ENCODE measurements around the gene GARIN3. TPM values are rescaled to one million over a fixed set of nuclear protein-coding genes. Genes with fewer than 3 reads are reported as not detected.
"Not testable (repeated sequence)": the region's sequence is repeated elsewhere in the genome, so short reads cannot be mapped to it uniquely, and the experiment has no call there.

The GARIN3 gene
- total and polyA plus RNA-seq, 2 donors (not counting 3 experiments of a cell fraction or from before 2014, with no cell fraction given) = not detected

GRCh38 chr5:157186309-157187045 is 20.4 kb upstream of the GARIN3 start:
- Histone ChIP-seq H3K79me2 (ENCODE audit: control insufficient read depth, insufficient read depth, low read length) (no peaks in the 10 kb centered on the region), H3K9ac (replicated peaks; ENCODE audit: extremely low read depth, insufficient read depth, low read length) (no peak overlapping the region), H3K27ac (ENCODE audit: insufficient read depth, low read depth, low read length) (no peak overlapping the region), H4K20me1 (replicated peaks; ENCODE audit: control insufficient read depth, extremely low read depth, insufficient read depth, low read length) (no peaks in the 10 kb centered on the region), H3K4me1 (ENCODE audit: control insufficient read depth, extremely low read depth, insufficient read depth, low read length) (no peaks in the 10 kb centered on the region), H3K9me1 (replicated peaks; ENCODE audit: control insufficient read depth, extremely low read depth, insufficient read depth, low read length) (no peaks in the 10 kb centered on the region), H3K36me3 (ENCODE audit: control insufficient read depth in 2 of 2, extremely low read depth in 1 of 2, insufficient read depth in 2 of 2, low read length in 2 of 2) (no peaks in the 10 kb centered on the region), H3K4me3 (replicated peaks in 1 of 3; ENCODE audit: insufficient read depth in 1 of 3, low read depth in 1 of 3, low read length in 3 of 3) (no peak overlapping the region), H3K27me3 (ENCODE audit: control insufficient read depth in 2 of 2, insufficient read depth in 2 of 2, low read length in 2 of 2) (no peaks in the 10 kb centered on the region), H3K4me2 (ENCODE audit: insufficient read depth, low read length) (no peak overlapping the region), H2AFZ (ENCODE audit: low read depth, low read length) (no peak overlapping the region), H3K9me3 (replicated peaks; ENCODE audit: control insufficient read depth, insufficient read depth, low read length) (no peaks in the 10 kb centered on the region)
- dilution Hi-C loops (cut with MboI; ENCODE audit: extremely low pct_ligation_motif_present, low sequenced_read_pairs) (no loop called here), intact Hi-C loops (cut with micrococcal nuclease) (no loop called here)
- CTCF ChIA-PET = no interaction called here
- DNase-seq (ENCODE audit: low read depth, low spot score) (no peak), FAIRE-seq (no peak)
- POLR2A ChIA-PET = no interaction called here
- TF ChIP-seq POLR2AphosphoS5 (IDR thresholded peaks at IDR 0.05; ENCODE audit: insufficient read depth, low read depth, low read length) = no peak
- no peak for TF ChIP-seq EZH2 (IDR thresholded peaks at IDR 0.05; ENCODE audit: borderline replicate concordance, low read depth, low read length, severe bottlenecking)
- TF ChIP-seq FOS (IDR thresholded peaks at IDR 0.05; ENCODE audit: borderline replicate concordance, insufficient read depth, low read length) = no peak
- TF ChIP-seq GATA2 (IDR thresholded peaks at IDR 0.05; ENCODE audit: insufficient read depth, insufficient read length, low read depth, low read length) = no peak
- no peak for TF ChIP-seq JUN (IDR thresholded peaks at IDR 0.05; ENCODE audit: borderline replicate concordance, insufficient read depth, insufficient read length, low read depth)
- TF ChIP-seq MAX (IDR thresholded peaks at IDR 0.05; ENCODE audit: insufficient read depth, insufficient read length) = no peak
- no peak for TF ChIP-seq CTCF (IDR thresholded peaks at IDR 0.05; ENCODE audit: extremely low read depth in 1 of 2, insufficient read depth in 1 of 2, low read depth in 1 of 2, low read length in 2 of 2)
- no TSS peak for BruUV-seq (replicated peaks)

- H3K9ac ChIP-seq (replicated peaks; ENCODE audit: extremely low read depth, insufficient read depth, low read length); H3K36me3 ChIP-seq (ENCODE audit: control insufficient read depth in 2 of 2, extremely low read depth in 1 of 2, insufficient read depth in 2 of 2, low read length in 2 of 2); H3K79me2 ChIP-seq (ENCODE audit: control insufficient read depth, insufficient read depth, low read length); H3K9me1 ChIP-seq (replicated peaks; ENCODE audit: control insufficient read depth, extremely low read depth, insufficient read depth, low read length); H3K27me3 ChIP-seq (ENCODE audit: control insufficient read depth in 2 of 2, insufficient read depth in 2 of 2, low read length in 2 of 2); intact Hi-C loops (cut with micrococcal nuclease); H3K27ac ChIP-seq (ENCODE audit: insufficient read depth, low read depth, low read length); H2AFZ ChIP-seq (ENCODE audit: low read depth, low read length); H3K4me1 ChIP-seq (ENCODE audit: control insufficient read depth, extremely low read depth, insufficient read depth, low read length); dilution Hi-C loops (cut with MboI; ENCODE audit: extremely low pct_ligation_motif_present, low sequenced_read_pairs); H3K9me3 ChIP-seq (replicated peaks; ENCODE audit: control insufficient read depth, insufficient read depth, low read length); CTCF ChIA-PET; DNase-seq (ENCODE audit: low read depth, low spot score); H4K20me1 ChIP-seq (replicated peaks; ENCODE audit: control insufficient read depth, extremely low read depth, insufficient read depth, low read length); H3K4me3 ChIP-seq (replicated peaks in 1 of 3; ENCODE audit: insufficient read depth in 1 of 3, low read depth in 1 of 3, low read length in 3 of 3); FAIRE-seq; BruUV-seq (replicated peaks); POLR2A ChIA-PET; H3K4me2 ChIP-seq (ENCODE audit: insufficient read depth, low read length): not testable (repeated sequence)
These were observed 19.1 kb upstream of the GARIN3 start for GRCh38 chr5:157185122-157185521.
